Loucy (cell line): ENCODE measurements around the gene ASGR2.
A peak's percentile ranks its signal among the peaks of the same experiment; 100 is the strongest.

Experiments
- H2AFZ ChIP-seq: fragments of 200-600 bp; sonication (generic); 2 replicates; pipeline ENCODE4 v1.6.0; 2016; ENCODE audit warnings: antibody characterized with exemption, mild to moderate bottlenecking, low read length, moderate library complexity
- H3F3A ChIP-seq: fragments of 200-600 bp; 2 replicates; pipeline ENCODE4 v1.6.0; 2016; ENCODE audit warnings: antibody characterized with exemption, low read depth, mild to moderate bottlenecking
- H3K27me3 ChIP-seq: fragments of 200-600 bp; sonication (generic); 2 replicates; pipeline ENCODE4 v1.6.1; 2014; ENCODE audit warnings: low read length, mild to moderate bottlenecking; ENCODE audit not compliant: insufficient read depth, poor library complexity, severe bottlenecking
- H3K36me3 ChIP-seq: fragments of 200-600 bp; sonication (generic); 2 replicates; pipeline ENCODE4 v1.6.1; 2016; ENCODE audit warnings: low read length; ENCODE audit not compliant: insufficient read depth
- H3K4me1 ChIP-seq: fragments of 200-600 bp; sonication (generic); 2 replicates; pipeline ENCODE4 v1.5.1; 2014; ENCODE audit warnings: low read length, mild to moderate bottlenecking; ENCODE audit not compliant: insufficient read depth, poor library complexity, severe bottlenecking
- H3K4me2 ChIP-seq: fragments of 200-600 bp; sonication (generic); 2 replicates; pipeline ENCODE4 v1.6.0; 2014; ENCODE audit warnings: antibody characterized with exemption, low read length, low read depth, mild to moderate bottlenecking; ENCODE audit not compliant: poor library complexity, severe bottlenecking
- H3K4me3 ChIP-seq: fragments of 200-600 bp; sonication (generic); 2 replicates; pipeline ENCODE4 v1.5.1; 2014; ENCODE audit warnings: low read length, mild to moderate bottlenecking, mixed read lengths; ENCODE audit not compliant: poor library complexity, severe bottlenecking
- H3K79me2 ChIP-seq: fragments of 200-600 bp; sonication (generic); 2 replicates; pipeline ENCODE4 v1.6.1; 2014; ENCODE audit warnings: low read length; ENCODE audit not compliant: insufficient read depth
- H3K9ac ChIP-seq: fragments of 200-600 bp; sonication (generic); 2 replicates; pipeline ENCODE4 v1.6.0; 2014; ENCODE audit warnings: mild to moderate bottlenecking, low read depth, low read length, moderate library complexity; ENCODE audit not compliant: poor library complexity, severe bottlenecking
- H3K9me2 ChIP-seq: fragments of 200-600 bp; sonication (generic); replicated peaks from 2 replicates; pipeline ENCODE4 v1.6.1; 2016; ENCODE audit warnings: low read depth, low read length, mixed read lengths
- H3K9me3 ChIP-seq: fragments of 200-600 bp; sonication (generic); 2 replicates; pipeline ENCODE4 v1.6.1; 2014; ENCODE audit warnings: mild to moderate bottlenecking, antibody characterized with exemption, low read length, low read depth; ENCODE audit not compliant: insufficient read depth
- H4K20me1 ChIP-seq: fragments of 200-600 bp; sonication (generic); 2 replicates; pipeline ENCODE4 v1.6.0; 2014; ENCODE audit warnings: antibody characterized with exemption, low read length, mild to moderate bottlenecking; ENCODE audit not compliant: insufficient read depth, poor library complexity, severe bottlenecking
- CTCF ChIP-seq: fragments of 200-600 bp; sonication (generic); conservative IDR thresholded peaks from 2 replicates; pipeline ENCODE4 v1.5.1; 2014; ENCODE audit warnings: mild to moderate bottlenecking, antibody characterized with exemption, low read length
- EZH2phosphoT487 ChIP-seq: fragments of 200-600 bp; IDR thresholded peaks from 2 replicates; pipeline ENCODE4 v1.6.1; 2018; ENCODE audit warnings: antibody characterized with exemption, mild to moderate bottlenecking, moderate library complexity, borderline replicate concordance

The ASGR2 gene

GRCh38 chr17:7141824-7142223 lies 27.2 kb upstream of the ASGR2 start:
- Histone ChIP-seq H3K4me2 (no peak overlapping the region), H4K20me1 (no peaks in the 10 kb centered on the region), H3F3A (no peaks in the 10 kb centered on the region), H3K9me2 (no peaks in the 10 kb centered on the region), H2AFZ (no peak overlapping the region), H3K9me3 (no peaks in the 10 kb centered on the region), H3K9ac (no peak overlapping the region), H3K27me3 (no peaks in the 10 kb centered on the region), H3K36me3 (no peaks in the 10 kb centered on the region), H3K4me1 (no peaks in the 10 kb centered on the region), H3K4me3 (no peak overlapping the region), H3K79me2 (no peaks in the 10 kb centered on the region)
- TF ChIP-seq CTCF (no peak), EZH2phosphoT487 (no peak)

GRCh38 chr17:7139400-7139799 lies 24.8 kb upstream of the ASGR2 start:
- Histone ChIP-seq H3K36me3 (no peaks in the 10 kb centered on the region), H3F3A (no peaks in the 10 kb centered on the region), H3K27me3 (no peaks in the 10 kb centered on the region), H3K4me3 (no peak overlapping the region), H3K4me1 (no peaks in the 10 kb centered on the region), H3K9ac (no peak overlapping the region), H4K20me1 (no peaks in the 10 kb centered on the region), H3K4me2 (no peak overlapping the region), H2AFZ (peak overlapping the region; percentile 41; the same call in 1 of the 2 replicates), H3K9me3 (no peaks in the 10 kb centered on the region), H3K9me2 (no peaks in the 10 kb centered on the region), H3K79me2 (no peaks in the 10 kb centered on the region)
- TF ChIP-seq CTCF: no peak
- TF ChIP-seq EZH2phosphoT487: no peak

GRCh38 chr17:7138800-7139381 lies 24.3 kb upstream of the ASGR2 start:
- Histone ChIP-seq H3K4me2 (no peak overlapping the region), H3F3A (no peaks in the 10 kb centered on the region), H4K20me1 (no peaks in the 10 kb centered on the region), H3K36me3 (no peaks in the 10 kb centered on the region), H3K9me3 (no peaks in the 10 kb centered on the region), H3K9ac (no peak overlapping the region), H3K79me2 (no peaks in the 10 kb centered on the region), H3K4me3 (no peak overlapping the region), H3K4me1 (no peaks in the 10 kb centered on the region), H3K9me2 (no peaks in the 10 kb centered on the region), H2AFZ (peak overlapping the region; percentile 41; the same call in 1 of the 2 replicates), H3K27me3 (no peaks in the 10 kb centered on the region)
- no peak for TF ChIP-seq EZH2phosphoT487
- no peak for TF ChIP-seq CTCF
